WTC11 (cell line): Measurements from ENCODE around the gene RAB11FIP3. TPM values are rescaled to one million over a fixed set of nuclear protein-coding genes. Genes with fewer than 3 reads are reported as not detected.

Experiments
- ATAC-seq: fragments of 200-7000 bp; cut with Tn5 transposase; 2 replicates; pipeline ENCODE4 v1.10.0; 2021; ENCODE audit warnings: mild to moderate bottlenecking, moderate library complexity
- CTCF ChIA-PET: fragments of 300-600 bp; sonication (Branson Sonifier 250); formaldehyde crosslinking; loops from one replicate; lab custom pipeline; 2021; ENCODE audit warnings: antibody characterized with exemption; lab: Charles Lee
- POLR2A ChIA-PET: fragments of 350-600 bp; sonication (Branson Sonifier 250); formaldehyde crosslinking; loops from one replicate; lab custom pipeline; 2021; ENCODE audit warnings: antibody characterized with exemption; lab: Charles Lee
- DNase-seq: peaks from one replicate; pipeline ENCODE4 v3.0.0; 2021; ENCODE audit warnings: low spot score
- H3K27ac Mint-ChIP-seq: 2 replicates; pipeline ENCODE4 v1.8.0; 2021; ENCODE audit warnings: mixed read lengths
- H3K27me3 Mint-ChIP-seq: 2 replicates; pipeline ENCODE4 v1.8.0; 2021; ENCODE audit warnings: low read depth, mild to moderate bottlenecking, moderate library complexity, mixed read lengths
- H3K36me3 Mint-ChIP-seq: 2 replicates; pipeline ENCODE4 v1.8.0; 2021; ENCODE audit warnings: mixed read lengths
- H3K4me1 Mint-ChIP-seq: 2 replicates; pipeline ENCODE4 v1.8.0; 2022; ENCODE audit warnings: mixed read lengths
- H3K4me3 Mint-ChIP-seq: 2 replicates; pipeline ENCODE4 v1.8.0; 2021; ENCODE audit warnings: mild to moderate bottlenecking, moderate library complexity, mixed read lengths
- H3K9me3 Mint-ChIP-seq: 2 replicates; pipeline ENCODE4 v1.8.0; 2021; ENCODE audit warnings: mixed read lengths
- ELF4 ChIP-seq: sonication (generic); formaldehyde crosslinking; IDR thresholded peaks from 2 replicates; pipeline ENCODE4 v1.8.1; 2022; ENCODE audit warnings: low read depth, mild to moderate bottlenecking, moderate library complexity, missing genetic modification reagents
- EMX1 ChIP-seq: fragments of 250-450 bp; sonication (Bioruptor Pico); IDR thresholded peaks from 2 replicates; pipeline ENCODE4 v1.8.0; 2021; ENCODE audit warnings: mild to moderate bottlenecking
- FOXK1 ChIP-seq: sonication (generic); formaldehyde crosslinking; IDR thresholded peaks from 2 replicates; pipeline ENCODE4 v1.8.0; 2022; ENCODE audit warnings: mild to moderate bottlenecking, moderate library complexity, missing genetic modification reagents
- GRHL2 ChIP-seq: fragments of 250-450 bp; sonication (Bioruptor Pico); IDR thresholded peaks from 2 replicates; pipeline ENCODE4 v1.8.0; 2022; ENCODE audit warnings: mild to moderate bottlenecking, moderate library complexity; ENCODE audit not compliant: insufficient replicate concordance, severe bottlenecking
- HMGA2 ChIP-seq: fragments of 250-450 bp; sonication (Bioruptor Pico); IDR thresholded peaks from 2 replicates; pipeline ENCODE4 v1.4.0; 2021; ENCODE audit warnings: mild to moderate bottlenecking, moderate library complexity
- IRF2 ChIP-seq: sonication (generic); formaldehyde crosslinking; IDR thresholded peaks from 2 replicates; pipeline ENCODE4 v1.8.0; 2022; ENCODE audit warnings: low read depth, missing genetic modification reagents, borderline replicate concordance
- MXD4 ChIP-seq: fragments of 250-450 bp; sonication (Bioruptor Pico); IDR thresholded peaks from 2 replicates; pipeline ENCODE4 v1.8.0; 2021; ENCODE audit warnings: mild to moderate bottlenecking, moderate library complexity, borderline replicate concordance
- NFATC4 ChIP-seq: fragments of 250-450 bp; sonication (Bioruptor Pico); IDR thresholded peaks from 2 replicates; pipeline ENCODE4 v1.9.0; 2021; ENCODE audit warnings: mild to moderate bottlenecking
- SMAD3 ChIP-seq: sonication (generic); formaldehyde crosslinking; IDR thresholded peaks from 2 replicates; pipeline ENCODE4 v1.8.0; 2022; ENCODE audit warnings: missing genetic modification reagents, mild to moderate bottlenecking, borderline replicate concordance
- ZNF219 ChIP-seq: sonication (generic); formaldehyde crosslinking; IDR thresholded peaks from 2 replicates; pipeline ENCODE4 v1.8.0; 2023; ENCODE audit warnings: missing genetic modification reagents, mild to moderate bottlenecking, borderline replicate concordance
- ZNF671 ChIP-seq: fragments of 250-450 bp; sonication (Bioruptor Pico); IDR thresholded peaks from 2 replicates; pipeline ENCODE4 v1.8.0; 2021; ENCODE audit warnings: mild to moderate bottlenecking
- total RNA-seq: library from RNA; stranded (reverse); gene quantifications from 3 replicates; pipeline ENCODE4 v1.2.3, GENCODE V29; 2021
- TF ChIP-seq, protein P1 (sequence below): sonication (generic); formaldehyde crosslinking; IDR thresholded peaks from 2 replicates; pipeline ENCODE4 v1.8.1; 2023; ENCODE audit warnings: mild to moderate bottlenecking, missing genetic modification reagents
- TF ChIP-seq, protein P2 (sequence below): sonication (generic); formaldehyde crosslinking; conservative IDR thresholded peaks from 2 replicates; pipeline ENCODE4 v1.8.1; 2022; ENCODE audit warnings: mild to moderate bottlenecking, missing genetic modification reagents
- TF ChIP-seq, protein P3 (sequence below): fragments of 250-450 bp; sonication (Bioruptor Pico); IDR thresholded peaks from 2 replicates; pipeline ENCODE4 v1.8.0; 2021; ENCODE audit warnings: mild to moderate bottlenecking
- TF ChIP-seq, protein P4 (sequence below): sonication (generic); formaldehyde crosslinking; IDR thresholded peaks from 2 replicates; pipeline ENCODE4 v1.8.1; 2023; ENCODE audit warnings: mild to moderate bottlenecking, missing genetic modification reagents, borderline replicate concordance
- TF ChIP-seq, protein P5 (sequence below): sonication (generic); formaldehyde crosslinking; IDR thresholded peaks from 2 replicates; pipeline ENCODE4 v1.8.0; 2022; ENCODE audit warnings: mild to moderate bottlenecking, missing genetic modification reagents
- TF ChIP-seq, protein P6 (sequence below): fragments of 200-600 bp; IDR thresholded peaks from 2 replicates; pipeline ENCODE4 v1.8.0; 2022; ENCODE audit warnings: antibody characterized with exemption

RAB11FIP3 gene
- total RNA-seq, 1 experiment from 2014 or later: 38.6 TPM

DNA sequence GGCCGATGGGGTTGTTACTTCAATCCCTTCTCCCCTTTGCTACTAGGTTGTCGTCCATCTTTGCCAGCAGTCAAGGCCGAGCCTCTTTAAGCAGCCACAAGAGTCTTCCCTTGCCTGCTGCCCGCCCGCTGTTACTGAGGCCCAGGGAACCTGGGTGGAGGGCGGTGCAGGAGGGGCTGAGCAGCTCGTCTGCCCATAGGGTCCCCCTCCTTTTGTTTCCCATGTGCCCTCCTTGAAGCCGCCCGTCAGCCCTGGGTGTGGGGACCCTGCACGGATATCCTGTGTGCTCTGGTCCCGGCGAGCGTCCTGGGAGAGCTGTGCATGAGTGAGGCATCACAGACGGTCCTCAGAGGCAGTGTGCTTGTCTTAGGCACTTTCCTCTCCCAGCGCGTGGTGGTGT is 64.2 kb downstream of the RAB11FIP3 start (continued):
- TF ChIP-seq, protein P1, sequence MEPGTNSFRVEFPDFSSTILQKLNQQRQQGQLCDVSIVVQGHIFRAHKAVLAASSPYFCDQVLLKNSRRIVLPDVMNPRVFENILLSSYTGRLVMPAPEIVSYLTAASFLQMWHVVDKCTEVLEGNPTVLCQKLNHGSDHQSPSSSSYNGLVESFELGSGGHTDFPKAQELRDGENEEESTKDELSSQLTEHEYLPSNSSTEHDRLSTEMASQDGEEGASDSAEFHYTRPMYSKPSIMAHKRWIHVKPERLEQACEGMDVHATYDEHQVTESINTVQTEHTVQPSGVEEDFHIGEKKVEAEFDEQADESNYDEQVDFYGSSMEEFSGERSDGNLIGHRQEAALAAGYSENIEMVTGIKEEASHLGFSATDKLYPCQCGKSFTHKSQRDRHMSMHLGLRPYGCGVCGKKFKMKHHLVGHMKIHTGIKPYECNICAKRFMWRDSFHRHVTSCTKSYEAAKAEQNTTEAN: no peak
- no peak for TF ChIP-seq ZNF219
- no peak for TF ChIP-seq IRF2 (CRISPR knock-in tag)
- TF ChIP-seq GRHL2 (CRISPR knock-in tag): no peak
- TF ChIP-seq, protein P2, sequence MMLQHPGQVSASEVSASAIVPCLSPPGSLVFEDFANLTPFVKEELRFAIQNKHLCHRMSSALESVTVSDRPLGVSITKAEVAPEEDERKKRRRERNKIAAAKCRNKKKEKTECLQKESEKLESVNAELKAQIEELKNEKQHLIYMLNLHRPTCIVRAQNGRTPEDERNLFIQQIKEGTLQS (CRISPR knock-in tag): no peak
- TF ChIP-seq, protein P3, sequence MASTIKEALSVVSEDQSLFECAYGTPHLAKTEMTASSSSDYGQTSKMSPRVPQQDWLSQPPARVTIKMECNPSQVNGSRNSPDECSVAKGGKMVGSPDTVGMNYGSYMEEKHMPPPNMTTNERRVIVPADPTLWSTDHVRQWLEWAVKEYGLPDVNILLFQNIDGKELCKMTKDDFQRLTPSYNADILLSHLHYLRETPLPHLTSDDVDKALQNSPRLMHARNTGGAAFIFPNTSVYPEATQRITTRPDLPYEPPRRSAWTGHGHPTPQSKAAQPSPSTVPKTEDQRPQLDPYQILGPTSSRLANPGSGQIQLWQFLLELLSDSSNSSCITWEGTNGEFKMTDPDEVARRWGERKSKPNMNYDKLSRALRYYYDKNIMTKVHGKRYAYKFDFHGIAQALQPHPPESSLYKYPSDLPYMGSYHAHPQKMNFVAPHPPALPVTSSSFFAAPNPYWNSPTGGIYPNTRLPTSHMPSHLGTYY (CRISPR knock-in tag): no peak
- no peak for TF ChIP-seq ELF4
- TF ChIP-seq, protein P4, sequence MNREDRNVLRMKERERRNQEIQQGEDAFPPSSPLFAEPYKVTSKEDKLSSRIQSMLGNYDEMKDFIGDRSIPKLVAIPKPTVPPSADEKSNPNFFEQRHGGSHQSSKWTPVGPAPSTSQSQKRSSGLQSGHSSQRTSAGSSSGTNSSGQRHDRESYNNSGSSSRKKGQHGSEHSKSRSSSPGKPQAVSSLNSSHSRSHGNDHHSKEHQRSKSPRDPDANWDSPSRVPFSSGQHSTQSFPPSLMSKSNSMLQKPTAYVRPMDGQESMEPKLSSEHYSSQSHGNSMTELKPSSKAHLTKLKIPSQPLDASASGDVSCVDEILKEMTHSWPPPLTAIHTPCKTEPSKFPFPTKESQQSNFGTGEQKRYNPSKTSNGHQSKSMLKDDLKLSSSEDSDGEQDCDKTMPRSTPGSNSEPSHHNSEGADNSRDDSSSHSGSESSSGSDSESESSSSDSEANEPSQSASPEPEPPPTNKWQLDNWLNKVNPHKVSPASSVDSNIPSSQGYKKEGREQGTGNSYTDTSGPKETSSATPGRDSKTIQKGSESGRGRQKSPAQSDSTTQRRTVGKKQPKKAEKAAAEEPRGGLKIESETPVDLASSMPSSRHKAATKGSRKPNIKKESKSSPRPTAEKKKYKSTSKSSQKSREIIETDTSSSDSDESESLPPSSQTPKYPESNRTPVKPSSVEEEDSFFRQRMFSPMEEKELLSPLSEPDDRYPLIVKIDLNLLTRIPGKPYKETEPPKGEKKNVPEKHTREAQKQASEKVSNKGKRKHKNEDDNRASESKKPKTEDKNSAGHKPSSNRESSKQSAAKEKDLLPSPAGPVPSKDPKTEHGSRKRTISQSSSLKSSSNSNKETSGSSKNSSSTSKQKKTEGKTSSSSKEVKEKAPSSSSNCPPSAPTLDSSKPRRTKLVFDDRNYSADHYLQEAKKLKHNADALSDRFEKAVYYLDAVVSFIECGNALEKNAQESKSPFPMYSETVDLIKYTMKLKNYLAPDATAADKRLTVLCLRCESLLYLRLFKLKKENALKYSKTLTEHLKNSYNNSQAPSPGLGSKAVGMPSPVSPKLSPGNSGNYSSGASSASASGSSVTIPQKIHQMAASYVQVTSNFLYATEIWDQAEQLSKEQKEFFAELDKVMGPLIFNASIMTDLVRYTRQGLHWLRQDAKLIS (CRISPR knock-in tag): no peak
- TF ChIP-seq, protein P5, sequence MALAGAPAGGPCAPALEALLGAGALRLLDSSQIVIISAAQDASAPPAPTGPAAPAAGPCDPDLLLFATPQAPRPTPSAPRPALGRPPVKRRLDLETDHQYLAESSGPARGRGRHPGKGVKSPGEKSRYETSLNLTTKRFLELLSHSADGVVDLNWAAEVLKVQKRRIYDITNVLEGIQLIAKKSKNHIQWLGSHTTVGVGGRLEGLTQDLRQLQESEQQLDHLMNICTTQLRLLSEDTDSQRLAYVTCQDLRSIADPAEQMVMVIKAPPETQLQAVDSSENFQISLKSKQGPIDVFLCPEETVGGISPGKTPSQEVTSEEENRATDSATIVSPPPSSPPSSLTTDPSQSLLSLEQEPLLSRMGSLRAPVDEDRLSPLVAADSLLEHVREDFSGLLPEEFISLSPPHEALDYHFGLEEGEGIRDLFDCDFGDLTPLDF (CRISPR knock-in tag): no peak

DNA sequence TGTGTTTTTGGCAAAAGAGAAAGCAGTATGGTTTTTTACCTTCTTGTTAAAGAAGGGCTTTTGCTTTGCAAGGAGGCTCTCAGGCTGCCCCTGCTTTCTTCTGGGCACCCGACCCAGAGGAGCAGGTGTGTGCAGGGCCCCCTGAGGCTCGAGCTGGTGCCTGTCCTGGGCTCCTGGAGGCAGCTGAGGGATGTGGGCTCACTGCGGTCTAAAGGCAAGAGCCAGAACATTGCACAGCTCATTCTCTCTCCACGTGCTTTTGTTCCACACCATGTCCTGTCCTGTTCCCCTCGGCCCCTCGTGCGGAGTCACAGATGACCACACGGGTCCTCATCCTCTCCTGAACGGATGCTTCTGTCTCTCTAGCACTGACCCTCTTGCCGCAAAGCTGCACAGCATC is 65.3 kb downstream of the RAB11FIP3 start:
- Mint-ChIP-seq H3K4me1 (peaks cover 12% of the 10 kb centered on the region), H3K27me3 (no peaks in the 10 kb centered on the region), H3K27ac (peak overlapping the region; percentile 96), H3K9me3 (no peaks in the 10 kb centered on the region), H3K4me3 (no peak overlapping the region), H3K36me3 (peaks cover 11% of the 10 kb centered on the region)
- POLR2A ChIA-PET: interaction anchor here (0.6 kb wide), 1 partner anchor 90 kb away, joined by 3 read pairs; no protein-coding TSS in a partner anchor
- TF ChIP-seq MXD4 (CRISPR knock-in tag) (no peak), EMX1 (CRISPR knock-in tag) (no peak), FOXK1 (no peak), NFATC4 (CRISPR knock-in tag) (no peak), HMGA2 (CRISPR knock-in tag) (no peak), SMAD3 (CRISPR knock-in tag) (no peak), ZNF671 (no peak)
- TF ChIP-seq, protein P6, sequence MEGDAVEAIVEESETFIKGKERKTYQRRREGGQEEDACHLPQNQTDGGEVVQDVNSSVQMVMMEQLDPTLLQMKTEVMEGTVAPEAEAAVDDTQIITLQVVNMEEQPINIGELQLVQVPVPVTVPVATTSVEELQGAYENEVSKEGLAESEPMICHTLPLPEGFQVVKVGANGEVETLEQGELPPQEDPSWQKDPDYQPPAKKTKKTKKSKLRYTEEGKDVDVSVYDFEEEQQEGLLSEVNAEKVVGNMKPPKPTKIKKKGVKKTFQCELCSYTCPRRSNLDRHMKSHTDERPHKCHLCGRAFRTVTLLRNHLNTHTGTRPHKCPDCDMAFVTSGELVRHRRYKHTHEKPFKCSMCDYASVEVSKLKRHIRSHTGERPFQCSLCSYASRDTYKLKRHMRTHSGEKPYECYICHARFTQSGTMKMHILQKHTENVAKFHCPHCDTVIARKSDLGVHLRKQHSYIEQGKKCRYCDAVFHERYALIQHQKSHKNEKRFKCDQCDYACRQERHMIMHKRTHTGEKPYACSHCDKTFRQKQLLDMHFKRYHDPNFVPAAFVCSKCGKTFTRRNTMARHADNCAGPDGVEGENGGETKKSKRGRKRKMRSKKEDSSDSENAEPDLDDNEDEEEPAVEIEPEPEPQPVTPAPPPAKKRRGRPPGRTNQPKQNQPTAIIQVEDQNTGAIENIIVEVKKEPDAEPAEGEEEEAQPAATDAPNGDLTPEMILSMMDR: no peak
- ATAC-seq (no peak), DNase-seq (no peak)
- CTCF ChIA-PET: interaction anchor here (0.9 to 3.0 kb wide), 6 partner anchors 8 to 138 kb away, joined by 3 to 11 read pairs (median 4); partner anchors contain the start of genes DECR2 and RAB11FIP3
